Body of pancreas (tissue), 4 donors: ENCODE results near the gene PHF23.

Experiments used
- POLR2A ChIP-seq, 3 donors: fragments of 450-650 bp; IDR thresholded peaks; one replicate each; pipeline ENCODE4 v1.6.1; 2016; ENCODE audit warnings: antibody characterized with exemption in 3 of 3, mild to moderate bottlenecking in 2 of 3
- TF ChIP-seq, protein P1 (sequence below), 7 experiments: fragments of 450-650 bp in 4 of 7; fragments of 200-600 bp in 3 of 7; sonication (generic) in 3 of 7; IDR thresholded peaks; one replicate each; pipeline ENCODE4 v1.5.1; 2016 to 2019; ENCODE audit warnings: antibody characterized with exemption in 7 of 7

DNA sequence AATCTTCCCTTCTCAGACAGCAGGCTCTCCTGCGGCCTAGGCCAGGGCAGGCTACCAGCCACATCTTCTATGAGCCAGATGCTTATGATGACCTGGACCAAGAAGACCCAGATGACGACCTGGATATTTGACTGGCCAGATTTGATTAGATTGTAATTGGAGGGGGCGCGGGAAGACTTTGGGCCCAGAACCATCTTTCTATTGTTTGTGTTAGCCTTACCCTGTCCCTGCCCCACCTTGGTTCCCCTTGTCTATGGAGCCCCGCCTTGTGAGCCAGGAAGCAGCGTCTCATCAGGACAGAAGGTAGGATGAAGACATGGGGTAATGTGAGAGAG, 20.3 kb upstream of the PHF23 start:
- TF ChIP-seq, protein P1, sequence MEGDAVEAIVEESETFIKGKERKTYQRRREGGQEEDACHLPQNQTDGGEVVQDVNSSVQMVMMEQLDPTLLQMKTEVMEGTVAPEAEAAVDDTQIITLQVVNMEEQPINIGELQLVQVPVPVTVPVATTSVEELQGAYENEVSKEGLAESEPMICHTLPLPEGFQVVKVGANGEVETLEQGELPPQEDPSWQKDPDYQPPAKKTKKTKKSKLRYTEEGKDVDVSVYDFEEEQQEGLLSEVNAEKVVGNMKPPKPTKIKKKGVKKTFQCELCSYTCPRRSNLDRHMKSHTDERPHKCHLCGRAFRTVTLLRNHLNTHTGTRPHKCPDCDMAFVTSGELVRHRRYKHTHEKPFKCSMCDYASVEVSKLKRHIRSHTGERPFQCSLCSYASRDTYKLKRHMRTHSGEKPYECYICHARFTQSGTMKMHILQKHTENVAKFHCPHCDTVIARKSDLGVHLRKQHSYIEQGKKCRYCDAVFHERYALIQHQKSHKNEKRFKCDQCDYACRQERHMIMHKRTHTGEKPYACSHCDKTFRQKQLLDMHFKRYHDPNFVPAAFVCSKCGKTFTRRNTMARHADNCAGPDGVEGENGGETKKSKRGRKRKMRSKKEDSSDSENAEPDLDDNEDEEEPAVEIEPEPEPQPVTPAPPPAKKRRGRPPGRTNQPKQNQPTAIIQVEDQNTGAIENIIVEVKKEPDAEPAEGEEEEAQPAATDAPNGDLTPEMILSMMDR (IDR thresholded peaks at IDR 0.05) = no peak
- peak in 2 of 3 donors; percentile 9 to 42 for TF ChIP-seq POLR2A (IDR thresholded peaks at IDR 0.05)
